H1 (cell line): ENCODE results near the gene BAIAP2L2. TPM values are rescaled to one million over a fixed set of nuclear protein-coding genes. Genes with fewer than 3 reads are reported as not detected.

Experiments
- CBX8 ChIP-seq: fragments of 300-800, 300-1000 bp; sonication (generic); IDR thresholded peaks from 2 replicates; pipeline ENCODE4 v1.7.1; 2016; ENCODE audit warnings: low read depth, low read length, borderline replicate concordance
- CHD1 ChIP-seq: IDR thresholded peaks from 2 replicates; pipeline ENCODE4 v1.6.1; 2012; ENCODE audit warnings: low read depth, low read length, improper control_type of control experiment
- CHD7 ChIP-seq: fragments of 300-600 bp; sonication (generic); IDR thresholded peaks from 2 replicates; pipeline ENCODE4 v1.7.1; 2012; ENCODE audit warnings: low read length, moderate library complexity, mild to moderate bottlenecking, inconsistent platforms; ENCODE audit not compliant: insufficient replicate concordance
- CTCF ChIP-seq, 3 experiments: IDR thresholded peaks; 1 replicate in 2 of 3; 2 replicates in 1 of 3; pipeline versions ENCODE4 v1.5.1 to v1.6.1; 2011; ENCODE audit warnings: low read length in 3 of 3, mild to moderate bottlenecking in 3 of 3, inconsistent platforms in 2 of 3, low read depth in 1 of 3, moderate library complexity in 1 of 3; ENCODE audit not compliant: insufficient read depth in 1 of 3; ENCODE audit errors: control extremely low read depth in 1 of 3
- EP300 ChIP-seq, 2 experiments: IDR thresholded peaks; 1 replicate in 1 of 2; 2 replicates in 1 of 2; pipeline ENCODE4 v1.6.1; 2011 to 2012; ENCODE audit warnings: low read depth in 2 of 2, low read length in 2 of 2, mild to moderate bottlenecking in 2 of 2, borderline replicate concordance in 1 of 2, inconsistent platforms in 1 of 2, moderate library complexity in 1 of 2
- SAP30 ChIP-seq: fragments of 300-600 bp; sonication (generic); IDR thresholded peaks from 2 replicates; pipeline ENCODE4 v1.7.1; 2012; ENCODE audit warnings: low read length, moderate library complexity, mild to moderate bottlenecking, inconsistent platforms; ENCODE audit not compliant: insufficient read depth, insufficient replicate concordance
- TEAD4 ChIP-seq: IDR thresholded peaks from 2 replicates; pipeline ENCODE4 v1.6.1; 2012; ENCODE audit warnings: low read depth, low read length, inconsistent platforms, mixed read lengths
- polyA plus RNA-seq, 7 experiments: library from polyadenylated mRNA; depleted of rRNA in 3 of 7; stranded (reverse) in 5 of 7; unstranded in 2 of 7; fragments of >200 nt in 5 of 7; fragments of 200-250 nt in 2 of 7; gene quantifications; 1 replicate in 5 of 7; 2 replicates in 1 of 7; 4 replicates in 1 of 7; pipeline versions ENCODE4 v1.2.1 to v1.2.3, GENCODE V29; 2011 to 2013; ENCODE audit warnings: missing spikeins in 2 of 7, mixed read lengths in 2 of 7
- total RNA-seq: library from RNA; stranded (reverse); fragmentation: NEBNext Ultra II Directional; extraction: Animal tissue kit (Norgen Biotek cat#: 25700); gene quantifications from 2 replicates; pipeline ENCODE4 v1.2.1, GENCODE V29; 2021
- TF ChIP-seq, protein P1 (sequence below): IDR thresholded peaks from 2 replicates; pipeline ENCODE4 v1.6.1; 2011; ENCODE audit warnings: low read depth, mild to moderate bottlenecking, low read length; ENCODE audit not compliant: insufficient read depth

Gene BAIAP2L2
- total and polyA plus RNA-seq, 2 of the 8 experiments (the other 6 are each of a cell fraction or from before 2014, with no cell fraction given): 5.4 to 10.0 TPM

GRCh38 chr22:38132794-38133193 is 22.3 kb upstream of the BAIAP2L2 start (continued):
- TF ChIP-seq CHD7 (no peak), CBX8 (no peak), CHD1 (no peak), TEAD4 (no peak), CTCF (IDR thresholded peaks at IDR 0.05; ENCODE audit: control extremely low read depth in 1 of 3, insufficient read depth in 1 of 3, low read depth in 1 of 3, low read length in 3 of 3) (no peak), SAP30 (no peak), EP300 (IDR thresholded peaks at IDR 0.05; ENCODE audit: borderline replicate concordance in 1 of 2, low read depth in 2 of 2, low read length in 2 of 2) (no peak)
- TF ChIP-seq, protein P1, sequence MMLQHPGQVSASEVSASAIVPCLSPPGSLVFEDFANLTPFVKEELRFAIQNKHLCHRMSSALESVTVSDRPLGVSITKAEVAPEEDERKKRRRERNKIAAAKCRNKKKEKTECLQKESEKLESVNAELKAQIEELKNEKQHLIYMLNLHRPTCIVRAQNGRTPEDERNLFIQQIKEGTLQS: no peak
